Mesendoderm (in vitro differentiated cells): ENCODE results near the gene DDX53.
A peak's percentile ranks its signal among the peaks of the same experiment; 100 is the strongest.

Experiments
- DNase-seq: peaks from one replicate; pipeline ENCODE4 v3.0.0; 2013
- H2AK5ac ChIP-seq: 2 replicates; pipeline ENCODE4 v1.6.1; 2013; ENCODE audit warnings: low read length, inconsistent platforms
- H2BK120ac ChIP-seq: 2 replicates; pipeline ENCODE4 v1.6.1; 2013; ENCODE audit warnings: low read depth, mild to moderate bottlenecking, low read length, moderate library complexity, mixed read lengths
- H2BK15ac ChIP-seq: replicated peaks from 2 replicates; pipeline ENCODE4 v1.6.1; 2013; ENCODE audit warnings: low read depth, mild to moderate bottlenecking, moderate library complexity
- H2BK5ac ChIP-seq: 2 replicates; pipeline ENCODE4 v1.6.1; 2013; ENCODE audit warnings: low read length, inconsistent platforms
- H3K18ac ChIP-seq: 2 replicates; pipeline ENCODE4 v1.6.1; 2013; ENCODE audit warnings: mild to moderate bottlenecking, low read length, mixed read lengths
- H3K23ac ChIP-seq: one replicate; pipeline ENCODE4 v1.6.1; 2013; ENCODE audit warnings: low read length
- H3K27ac ChIP-seq: 2 replicates; pipeline ENCODE4 v1.5.1; 2013; ENCODE audit warnings: low read depth, mild to moderate bottlenecking, inconsistent platforms, low read length, moderate library complexity
- H3K27me3 ChIP-seq: 2 replicates; pipeline ENCODE4 v1.6.1; 2013; ENCODE audit warnings: low read length, control low read depth, mild to moderate bottlenecking, inconsistent platforms; ENCODE audit not compliant: insufficient read depth, poor library complexity
- H3K36me3 ChIP-seq: 2 replicates; pipeline ENCODE4 v1.6.1; 2013; ENCODE audit warnings: low read length, inconsistent platforms; ENCODE audit not compliant: control insufficient read depth, insufficient read depth
- H3K4ac ChIP-seq: one replicate; pipeline ENCODE4 v1.6.1; 2013; ENCODE audit warnings: low read depth, mild to moderate bottlenecking, low read length, moderate library complexity
- H3K4me1 ChIP-seq: 2 replicates; pipeline ENCODE4 v1.6.1; 2013; ENCODE audit warnings: low read depth, low read length, inconsistent platforms; ENCODE audit not compliant: control insufficient read depth
- H3K4me2 ChIP-seq: 2 replicates; pipeline ENCODE4 v1.6.1; 2013; ENCODE audit warnings: low read length
- H3K4me3 ChIP-seq: 2 replicates; pipeline ENCODE4 v1.5.1; 2013; ENCODE audit warnings: mild to moderate bottlenecking, low read length
- H3K56ac ChIP-seq: one replicate; pipeline ENCODE4 v1.6.1; 2013; ENCODE audit warnings: low read length
- H3K79me1 ChIP-seq: 2 replicates; pipeline ENCODE4 v1.6.1; 2013; ENCODE audit warnings: low read length, inconsistent platforms
- H3K79me2 ChIP-seq: 2 replicates; pipeline ENCODE4 v1.6.1; 2013; ENCODE audit warnings: mild to moderate bottlenecking, low read length; ENCODE audit not compliant: control insufficient read depth, insufficient read depth
- H3K9ac ChIP-seq: 2 replicates; pipeline ENCODE4 v1.6.1; 2013; ENCODE audit warnings: low read length, inconsistent platforms
- H4K5ac ChIP-seq: one replicate; pipeline ENCODE4 v1.6.1; 2013; ENCODE audit warnings: low read length
- H4K8ac ChIP-seq: one replicate; pipeline ENCODE4 v1.6.1; 2013; ENCODE audit warnings: low read depth, mild to moderate bottlenecking, control low read depth, low read length, moderate library complexity
- WGBS: extraction: QIAGEN DNeasy Blood & Tissue Kit; methylation state at CpG from one replicate; pipeline ENCODE4 v1.1.7; 2013; ENCODE audit warnings: low lambda C conversion rate, missing lambda C conversion rate; ENCODE audit not compliant: insufficient coverage; ENCODE audit errors: extremely low coverage; 5-methylcytosine and 5-hydroxymethylcytosine counted together

Gene DDX53

GRCh38 chrX:22985958-22986357, 13.8 kb upstream of the DDX53 start:
- Histone ChIP-seq H3K23ac (no peak overlapping the region), H3K79me1 (no peaks in the 10 kb centered on the region), H2BK5ac (no peak overlapping the region), H3K56ac (no peak overlapping the region), H2BK15ac (no peak overlapping the region), H3K79me2 (no peaks in the 10 kb centered on the region), H4K5ac (no peak overlapping the region), H3K4me3 (no peak overlapping the region), H3K18ac (no peak overlapping the region), H3K4me1 (no peaks in the 10 kb centered on the region), H3K36me3 (no peaks in the 10 kb centered on the region), H3K4ac (no peak overlapping the region), H3K27ac (no peak overlapping the region), H3K9ac (no peak overlapping the region), H4K8ac (no peak overlapping the region), H2BK120ac (no peak overlapping the region), H2AK5ac (no peak overlapping the region), H3K27me3 (no peaks in the 10 kb centered on the region), H3K4me2 (no peak overlapping the region)
- WGBS, result no CpG with 5 or more reads among the region's 2 CpGs
- no peak for DNase-seq

- Histone ChIP-seq H2BK15ac (no peak overlapping the region), H3K18ac (no peak overlapping the region), H2BK5ac (no peak overlapping the region), H3K9ac (no peak overlapping the region), H3K4me2 (no peak overlapping the region), H3K79me1 (no peaks in the 10 kb centered on the region), H2BK120ac (no peak overlapping the region), H3K4me3 (no peak overlapping the region), H4K5ac (no peak overlapping the region), H2AK5ac (no peak overlapping the region), H3K27me3 (no peaks in the 10 kb centered on the region), H3K36me3 (no peaks in the 10 kb centered on the region), H3K27ac (no peak overlapping the region), H3K4ac (no peak overlapping the region), H3K79me2 (no peaks in the 10 kb centered on the region), H4K8ac (no peak overlapping the region), H3K4me1 (no peaks in the 10 kb centered on the region), H3K23ac (no peak overlapping the region), H3K56ac (no peak overlapping the region)
- no peak for DNase-seq
- WGBS, result no CpG with 5 or more reads among the region's 1 CpG
Measured at GRCh38 chrX:22987452-22987851, 12.3 kb upstream of the DDX53 start.

- no peak overlapping the region for H3K4me2 ChIP-seq
- no peaks in the 10 kb centered on the region for H3K79me2 ChIP-seq
- H3K27ac ChIP-seq, result no peak overlapping the region
- no peak overlapping the region for H3K18ac ChIP-seq
- H4K8ac ChIP-seq, result no peak overlapping the region
- H2BK5ac ChIP-seq, result no peak overlapping the region
- H3K27me3 ChIP-seq, result no peaks in the 10 kb centered on the region
- H2AK5ac ChIP-seq, result no peak overlapping the region
- H3K9ac ChIP-seq, result no peak overlapping the region
- H3K79me1 ChIP-seq, result no peaks in the 10 kb centered on the region
- no peak overlapping the region for H3K4me3 ChIP-seq
- no peaks in the 10 kb centered on the region for H3K36me3 ChIP-seq
- H2BK120ac ChIP-seq, result no peak overlapping the region
- no peak overlapping the region for H3K23ac ChIP-seq
- no peaks in the 10 kb centered on the region for H3K4me1 ChIP-seq
- DNase-seq, result peak; percentile 50
- no peak overlapping the region for H4K5ac ChIP-seq
- H2BK15ac ChIP-seq, result no peak overlapping the region
- WGBS, result no CpG with 5 or more reads among the region's 2 CpGs
- no peak overlapping the region for H3K56ac ChIP-seq
- H3K4ac ChIP-seq, result no peak overlapping the region
Measured at GRCh38 chrX:23003116-23003515, 3.4 kb downstream of the DDX53 start.

- H4K8ac ChIP-seq, result no peak overlapping the region
- DNase-seq, result peak; percentile 50
- no peak overlapping the region for H3K18ac ChIP-seq
- no peaks in the 10 kb centered on the region for H3K36me3 ChIP-seq
- no peak overlapping the region for H3K4me3 ChIP-seq
- H2AK5ac ChIP-seq, result no peak overlapping the region
- no peak overlapping the region for H2BK5ac ChIP-seq
- no peak overlapping the region for H3K4ac ChIP-seq
- no peaks in the 10 kb centered on the region for H3K79me1 ChIP-seq
- no peaks in the 10 kb centered on the region for H3K79me2 ChIP-seq
- no peak overlapping the region for H3K27ac ChIP-seq
- no peak overlapping the region for H3K23ac ChIP-seq
- no CpG with 5 or more reads among the region's 1 CpG for WGBS
- H3K4me2 ChIP-seq, result no peak overlapping the region
- no peak overlapping the region for H3K9ac ChIP-seq
- H4K5ac ChIP-seq, result no peak overlapping the region
- no peak overlapping the region for H3K56ac ChIP-seq
- no peak overlapping the region for H2BK120ac ChIP-seq
- no peak overlapping the region for H2BK15ac ChIP-seq
- no peaks in the 10 kb centered on the region for H3K27me3 ChIP-seq
- no peaks in the 10 kb centered on the region for H3K4me1 ChIP-seq
Measured at GRCh38 chrX:23008431-23009099, 8.8 kb downstream of the DDX53 start.

GRCh38 chrX:23012162-23012561, 12.4 kb downstream of the DDX53 start:
- H3K4me3 ChIP-seq, result no peak overlapping the region
- no peak overlapping the region for H2AK5ac ChIP-seq
- no peak overlapping the region for H3K4ac ChIP-seq
- no peaks in the 10 kb centered on the region for H3K27me3 ChIP-seq
- no peak overlapping the region for H4K8ac ChIP-seq
- no peak overlapping the region for H4K5ac ChIP-seq
- H3K27ac ChIP-seq, result no peak overlapping the region
- no peak overlapping the region for H3K9ac ChIP-seq
- no peaks in the 10 kb centered on the region for H3K79me1 ChIP-seq
- no peaks in the 10 kb centered on the region for H3K36me3 ChIP-seq
- H3K4me1 ChIP-seq, result no peaks in the 10 kb centered on the region
- no peaks in the 10 kb centered on the region for H3K79me2 ChIP-seq
- no peak overlapping the region for H3K18ac ChIP-seq
- no CpG with 5 or more reads among the region's 2 CpGs for WGBS
- H2BK5ac ChIP-seq, result no peak overlapping the region
- no peak overlapping the region for H2BK120ac ChIP-seq
- H3K4me2 ChIP-seq, result no peak overlapping the region
- no peak overlapping the region for H3K56ac ChIP-seq
- H3K23ac ChIP-seq, result no peak overlapping the region
- H2BK15ac ChIP-seq, result no peak overlapping the region
- no peak for DNase-seq

GRCh38 chrX:23012636-23013035, 12.9 kb downstream of the DDX53 start:
- no peak overlapping the region for H2BK120ac ChIP-seq
- H3K27ac ChIP-seq, result no peak overlapping the region
- no peak overlapping the region for H4K8ac ChIP-seq
- no peak overlapping the region for H2BK15ac ChIP-seq
- no peak overlapping the region for H3K56ac ChIP-seq
- no peak overlapping the region for H2BK5ac ChIP-seq
- no peak overlapping the region for H3K4me2 ChIP-seq
- no peaks in the 10 kb centered on the region for H3K36me3 ChIP-seq
- H3K27me3 ChIP-seq, result no peaks in the 10 kb centered on the region
- H3K4me1 ChIP-seq, result no peaks in the 10 kb centered on the region
- no peak overlapping the region for H3K23ac ChIP-seq
- no CpG with 5 or more reads among the region's 1 CpG for WGBS
- DNase-seq, result no peak
- no peak overlapping the region for H3K9ac ChIP-seq
- no peak overlapping the region for H4K5ac ChIP-seq
- no peak overlapping the region for H3K4me3 ChIP-seq
- no peaks in the 10 kb centered on the region for H3K79me1 ChIP-seq
- H3K79me2 ChIP-seq, result no peaks in the 10 kb centered on the region
- no peak overlapping the region for H3K4ac ChIP-seq
- H3K18ac ChIP-seq, result no peak overlapping the region
- no peak overlapping the region for H2AK5ac ChIP-seq
